GM12878 (cell line): ENCODE data around the gene TFAP2E. TPM values are rescaled to one million over a fixed set of nuclear protein-coding genes. Genes with fewer than 3 reads are reported as not detected.

Source experiments
- ATAC-seq: fragments of 200-7000 bp; cut with Tn5 transposase; 3 replicates; pipeline ENCODE4 v1.9.1; 2020; ENCODE audit warnings: mild to moderate bottlenecking, moderate library complexity
- BruUV-seq: library from RNA; stranded (reverse); fragments of 400-500 nt; replicated peaks from 2 replicates; lab custom pipeline; 2021; lab: Mats Ljungman, UMichigan
- CTCF ChIA-PET: fragments of 300-600 bp; sonication (Branson Sonifier 250); formaldehyde crosslinking; extraction: SDS; loops from one replicate; lab custom pipeline; 2021; ENCODE audit warnings: inconsistent platforms; lab: Yijun Ruan, JAX
- POLR2A ChIA-PET: fragments of 350-600 bp; formaldehyde crosslinking; extraction: SDS; loops from one replicate; lab custom pipeline; 2021; ENCODE audit warnings: inconsistent platforms; lab: Charles Lee
- RAD21 ChIA-PET: fragments of 300-600 bp; sonication (Branson Sonifier 250); formaldehyde crosslinking; loops from one replicate; lab custom pipeline; 2023; ENCODE audit warnings: antibody characterized with exemption; ENCODE audit not compliant: unreplicated experiment; lab: Charles Lee
- SMC1A ChIA-PET: fragments of 300-600 bp; sonication (Branson Sonifier 250); formaldehyde crosslinking; loops from one replicate; lab custom pipeline; 2023; ENCODE audit not compliant: unreplicated experiment, uncharacterized antibody; lab: Charles Lee
- DNase-seq: peaks from one replicate; pipeline ENCODE4 v3.0.0-alpha.2; 2011; ENCODE audit warnings: low read depth, low spot score
- FAIRE-seq: peaks from 3 replicates; lab custom pipeline; 2011; peaks lifted over from hg19 to GRCh38; lab: Jason Lieb, UNC
- H2AFZ ChIP-seq: 2 replicates; pipeline ENCODE4 v1.6.0; 2011; ENCODE audit warnings: low read depth, low read length, control low read depth; ENCODE audit not compliant: control insufficient read depth
- H3K27ac ChIP-seq: 2 replicates; pipeline ENCODE4 v1.5.1; 2011; ENCODE audit warnings: control low read depth; ENCODE audit not compliant: control insufficient read depth, insufficient read depth
- H3K27me3 ChIP-seq, 2 experiments: replicated peaks in 1 of 2; 2 replicates each; pipeline versions ENCODE4 v1.6.0 to v1.6.1; 2011; ENCODE audit warnings: low read length in 1 of 2; ENCODE audit not compliant: control insufficient read depth in 2 of 2, insufficient read depth in 2 of 2
- H3K36me3 ChIP-seq, 2 experiments: 2 replicates each; pipeline ENCODE4 v1.5.1; 2011; ENCODE audit warnings: low read length in 1 of 2; ENCODE audit not compliant: control insufficient read depth in 2 of 2, insufficient read depth in 2 of 2
- H3K4me1 ChIP-seq: 2 replicates; pipeline ENCODE4 v1.6.1; 2011; ENCODE audit warnings: mild to moderate bottlenecking, low read length, moderate library complexity, mixed read lengths; ENCODE audit not compliant: control insufficient read depth, insufficient read depth
- H3K4me2 ChIP-seq: 2 replicates; pipeline ENCODE4 v1.6.0; 2011; ENCODE audit warnings: control low read depth; ENCODE audit not compliant: control insufficient read depth, insufficient read depth
- H3K4me3 ChIP-seq: fragments of 200-600 bp; sonication (generic); 2 replicates; pipeline ENCODE4 v1.5.1; 2016
- H3K79me2 ChIP-seq: 2 replicates; pipeline ENCODE4 v1.6.0; 2011; ENCODE audit warnings: low read length; ENCODE audit not compliant: control insufficient read depth, insufficient read depth
- H3K9ac ChIP-seq: 2 replicates; pipeline ENCODE4 v1.8.0; 2011; ENCODE audit warnings: low read length, control low read depth, mixed read lengths; ENCODE audit not compliant: control insufficient read depth, insufficient read depth
- H3K9me3 ChIP-seq: replicated peaks from 3 replicates; pipeline ENCODE4 v1.5.1; 2011; ENCODE audit warnings: mild to moderate bottlenecking, low read length; ENCODE audit not compliant: control insufficient read depth, insufficient read depth
- H4K20me1 ChIP-seq: 2 replicates; pipeline ENCODE4 v1.6.0; 2011; ENCODE audit not compliant: control insufficient read depth, insufficient read depth
- ATF7 ChIP-seq: fragments of 450-650 bp; IDR thresholded peaks from 2 replicates; pipeline ENCODE4 v1.6.1; 2016; ENCODE audit warnings: low read depth, mild to moderate bottlenecking
- BCL11A ChIP-seq: IDR thresholded peaks from 2 replicates; pipeline ENCODE4 v1.6.1; 2011; ENCODE audit warnings: low read depth, low read length
- BMI1 ChIP-seq: fragments of 450-650 bp; IDR thresholded peaks from 2 replicates; pipeline ENCODE4 v1.6.1; 2016; ENCODE audit warnings: mild to moderate bottlenecking, moderate library complexity, borderline replicate concordance
- CEBPB ChIP-seq, 2 experiments: fragments of 150-350 bp in 1 of 2; IDR thresholded peaks; 2 replicates each; pipeline ENCODE4 v1.6.1; 2012 to 2014; ENCODE audit warnings: low read depth in 2 of 2, low read length in 2 of 2, borderline replicate concordance in 1 of 2, inconsistent platforms in 1 of 2
- HDAC2 ChIP-seq: fragments of 200-600 bp; sonication (generic); IDR thresholded peaks from 2 replicates; pipeline ENCODE4 v1.6.1; 2017
- MAX ChIP-seq: IDR thresholded peaks from 2 replicates; pipeline ENCODE4 v1.6.1; 2012; ENCODE audit warnings: low read depth, low read length, improper control_type of control experiment
- MTA3 ChIP-seq: IDR thresholded peaks from 2 replicates; pipeline ENCODE4 v1.6.1; 2012; ENCODE audit warnings: low read length, inconsistent platforms, borderline replicate concordance
- NFIC ChIP-seq: IDR thresholded peaks from 2 replicates; pipeline ENCODE4 v1.6.1; 2012; ENCODE audit warnings: low read depth, mild to moderate bottlenecking, inconsistent platforms, low read length, moderate library complexity
- POLR2A ChIP-seq: IDR thresholded peaks from 2 replicates; pipeline ENCODE4 v1.6.1; 2011; ENCODE audit warnings: low read depth, mild to moderate bottlenecking, low read length
- POU2F2 ChIP-seq: IDR thresholded peaks from 3 replicates; pipeline ENCODE4 v1.6.1; 2011; ENCODE audit warnings: low read depth, mild to moderate bottlenecking, low read length, borderline replicate concordance
- RAD21 ChIP-seq: IDR thresholded peaks from 2 replicates; pipeline ENCODE4 v1.6.1; 2011; ENCODE audit warnings: mild to moderate bottlenecking, low read depth, low read length, moderate library complexity; ENCODE audit not compliant: insufficient read depth
- RELA ChIP-seq: fragments of 450-650 bp; IDR thresholded peaks from 2 replicates; pipeline ENCODE4 v1.8.0; 2014; ENCODE audit warnings: borderline replicate concordance; ENCODE audit not compliant: partially characterized antibody
- RFX5 ChIP-seq: IDR thresholded peaks from 2 replicates; pipeline ENCODE4 v1.6.1; 2011; ENCODE audit warnings: low read depth, low read length, improper control_type of control experiment
- RUNX3 ChIP-seq: IDR thresholded peaks from 2 replicates; pipeline ENCODE4 v1.6.1; 2012; ENCODE audit warnings: low read length, inconsistent platforms
- SIX5 ChIP-seq: IDR thresholded peaks from 2 replicates; pipeline ENCODE4 v1.6.1; 2011; ENCODE audit warnings: mild to moderate bottlenecking, low read depth, low read length, moderate library complexity; ENCODE audit not compliant: severe bottlenecking
- ZNF592 ChIP-seq: fragments of 450-650 bp; IDR thresholded peaks from 2 replicates; pipeline ENCODE4 v1.6.1; 2017; ENCODE audit warnings: mild to moderate bottlenecking, moderate library complexity
- whole genome bisulfite sequencing: methylation state at CpG from one replicate; pipeline ENCODE4 v1.1.6; 2016; ENCODE audit warnings: low lambda C conversion rate; ENCODE audit not compliant: insufficient replicate concordance, insufficient coverage; ENCODE audit errors: missing lambda C conversion rate; 5-methylcytosine and 5-hydroxymethylcytosine counted together
- in situ Hi-C: fragments of 300-500 bp; cut with MboI; formaldehyde crosslinking; loops from 9 replicates; pipeline ENCODE4 v1.14.3; 2018; ENCODE audit warnings: mixed read lengths
- intact Hi-C: fragments of 100-400 bp; cut with micrococcal nuclease; formaldehyde crosslinking; loops from one replicate; pipeline ENCODE4 v1.14.2; 2022; ENCODE audit not compliant: unreplicated experiment
- polyA plus RNA-seq, 11 experiments: library from polyadenylated mRNA; depleted of rRNA in 4 of 11; unstranded in 6 of 11; stranded (reverse) in 5 of 11; fragments of >200 nt; fragmentation: Nextera tagmentation in 4 of 11; fragmentation: Illumina TruSeq in 1 of 11; extraction: Ambion mirVana in 4 of 11; extraction: Trizol in 1 of 11; gene quantifications; 1 replicate in 1 of 11; 2 replicates in 10 of 11; pipeline versions ENCODE4 v1.2.1 to v1.2.3, GENCODE V29; 2011 to 2016; ENCODE audit warnings: inconsistent platforms in 2 of 11, missing spikeins in 2 of 11, low read depth in 1 of 11
- total RNA-seq, 4 experiments: library from RNA; depleted of rRNA in 3 of 4; stranded (reverse); fragments of >200 nt in 3 of 4; fragmentation: Illumina TruSeq in 1 of 4; extraction: Trizol in 1 of 4; gene quantifications; 2 replicates each; pipeline versions ENCODE4 v1.2.1 to v1.2.3, GENCODE V29; 2013 to 2021

Gene TFAP2E
- total and polyA plus RNA-seq, 10 of the 15 experiments (the other 5 are each of a cell fraction or from before 2014, with no cell fraction given) = 0.10 to 1.1 (median 0.43) TPM

- H3K4me2 ChIP-seq = no peak overlapping the region
- no peak overlapping the region for H3K27ac ChIP-seq
- H3K4me3 ChIP-seq = no peak overlapping the region
- in situ Hi-C loops = no loop called here
- no peaks in the 10 kb centered on the region for H3K4me1 ChIP-seq
- DNase-seq (no peak), FAIRE-seq (no peak), ATAC-seq (no peak)
- H4K20me1 ChIP-seq = no peaks in the 10 kb centered on the region
- intact Hi-C loops = no loop called here
- ChIA-PET SMC1A (interaction anchor here (0.5 kb wide), 1 partner anchor 139 kb away, joined by 3 read pairs; no protein-coding TSS in a partner anchor), CTCF (interaction anchor here (1.1 kb wide), 1 partner anchor 118 kb away, joined by 3 read pairs; no protein-coding TSS in a partner anchor), POLR2A (interaction anchor here (0.7 kb wide), 1 partner anchor 234 kb away, joined by 3 read pairs; no protein-coding TSS in a partner anchor), RAD21 (no interaction called here)
- H3K36me3 ChIP-seq = peaks cover 6 to 17% of the 10 kb centered on the region in 2 experiments; a peak in 3 of 4 replicates
- no peaks in the 10 kb centered on the region for H3K27me3 ChIP-seq
- no peak for TF ChIP-seq RAD21
- TF ChIP-seq POLR2A = peak; percentile 35; the same call in 1 of the 2 replicates
- TF ChIP-seq POU2F2 = no peak
- H2AFZ ChIP-seq = no peak overlapping the region
- H3K79me2 ChIP-seq = no peaks in the 10 kb centered on the region
- BruUV-seq = no TSS peak
- no peaks in the 10 kb centered on the region for H3K9me3 ChIP-seq
- 87% methylated on average over 5 of the region's 5 CpGs for WGBS
- H3K9ac ChIP-seq = no peak overlapping the region
These were observed 24.8 kb downstream of the TFAP2E start for GRCh38 chr1:35597870-35598269.

GRCh38 chr1:35598895-35599294 is 25.8 kb downstream of the TFAP2E start:
- intact Hi-C loops (no loop called here), in situ Hi-C loops (no loop called here)
- ATAC-seq (no peak), FAIRE-seq (no peak), DNase-seq (no peak)
- ChIA-PET SMC1A (no interaction called here), CTCF (no interaction called here), POLR2A (interaction anchor here (0.6 kb wide), 1 partner anchor 144 kb away, joined by 4 read pairs; no protein-coding TSS in a partner anchor), RAD21 (no interaction called here)
- no peaks in the 10 kb centered on the region for H3K9me3 ChIP-seq
- no peak overlapping the region for H3K4me3 ChIP-seq
- no peak overlapping the region for H3K4me2 ChIP-seq
- TF ChIP-seq RUNX3 (no peak), ZNF592 (no peak), BMI1 (no peak), RFX5 (no peak), CEBPB (IDR thresholded peaks at IDR 0.05; ENCODE audit: borderline replicate concordance in 1 of 2, low read depth in 2 of 2, low read length in 2 of 2) (no peak), ATF7 (no peak), POU2F2 (no peak), NFIC (no peak), SIX5 (no peak), MTA3 (no peak), MAX (no peak), BCL11A (no peak), HDAC2 (no peak), RELA (no peak)
- H2AFZ ChIP-seq = no peak overlapping the region
- H3K36me3 ChIP-seq = peaks cover 9 to 26% of the 10 kb centered on the region in 2 experiments; a peak in 3 of 4 replicates
- H3K27me3 ChIP-seq = no peaks in the 10 kb centered on the region
- BruUV-seq = no TSS peak
- WGBS = 3% methylated on average over 2 of the region's 2 CpGs
- H3K4me1 ChIP-seq = no peaks in the 10 kb centered on the region
- no peak overlapping the region for H3K9ac ChIP-seq
- H3K79me2 ChIP-seq = no peaks in the 10 kb centered on the region
- no peak overlapping the region for H3K27ac ChIP-seq
- H4K20me1 ChIP-seq = no peaks in the 10 kb centered on the region
